Measurements from ENCODE around the gene FLCN.

DNA sequence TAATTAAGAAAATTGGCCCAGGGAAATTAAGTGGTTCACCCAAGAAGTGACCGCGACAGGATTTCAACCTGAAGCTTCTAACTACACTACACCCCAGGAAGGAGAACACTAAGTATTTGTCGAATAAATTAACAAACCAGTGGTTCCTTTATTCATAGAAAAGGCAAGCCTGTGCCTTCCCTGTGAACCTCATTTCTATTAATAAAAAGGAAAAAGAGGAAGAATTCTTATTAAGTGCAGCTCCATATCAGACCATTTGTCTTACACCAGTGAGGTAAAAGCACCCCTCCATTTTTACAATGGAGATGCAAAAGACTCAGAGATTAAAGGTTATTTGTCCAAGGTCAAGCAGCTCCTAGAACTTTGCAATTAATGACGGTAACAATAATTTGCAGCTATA, 42.3 kb upstream of the FLCN start:
- TF ChIP-seq, protein P1, sequence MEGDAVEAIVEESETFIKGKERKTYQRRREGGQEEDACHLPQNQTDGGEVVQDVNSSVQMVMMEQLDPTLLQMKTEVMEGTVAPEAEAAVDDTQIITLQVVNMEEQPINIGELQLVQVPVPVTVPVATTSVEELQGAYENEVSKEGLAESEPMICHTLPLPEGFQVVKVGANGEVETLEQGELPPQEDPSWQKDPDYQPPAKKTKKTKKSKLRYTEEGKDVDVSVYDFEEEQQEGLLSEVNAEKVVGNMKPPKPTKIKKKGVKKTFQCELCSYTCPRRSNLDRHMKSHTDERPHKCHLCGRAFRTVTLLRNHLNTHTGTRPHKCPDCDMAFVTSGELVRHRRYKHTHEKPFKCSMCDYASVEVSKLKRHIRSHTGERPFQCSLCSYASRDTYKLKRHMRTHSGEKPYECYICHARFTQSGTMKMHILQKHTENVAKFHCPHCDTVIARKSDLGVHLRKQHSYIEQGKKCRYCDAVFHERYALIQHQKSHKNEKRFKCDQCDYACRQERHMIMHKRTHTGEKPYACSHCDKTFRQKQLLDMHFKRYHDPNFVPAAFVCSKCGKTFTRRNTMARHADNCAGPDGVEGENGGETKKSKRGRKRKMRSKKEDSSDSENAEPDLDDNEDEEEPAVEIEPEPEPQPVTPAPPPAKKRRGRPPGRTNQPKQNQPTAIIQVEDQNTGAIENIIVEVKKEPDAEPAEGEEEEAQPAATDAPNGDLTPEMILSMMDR (conservative IDR thresholded peaks at IDR 0.05 in 1 of 2, IDR thresholded peaks at IDR 0.05 in 1 of 2; ENCODE audit: low read depth in 1 of 2, low read length in 2 of 2), result no peak
- TF ChIP-seq EZH2 (IDR thresholded peaks at IDR 0.05; ENCODE audit: low read length, missing control alignments), result no peak
